Dendritic cell treated with granulocyte-macrophage colony-stimulating factor and Interleukin-4, amounts not matched to agents 40 ng/mL and 50 ng/mL, for 4 days (primary cell): ENCODE measurements around the gene KIRREL2.

Experiments
- H3K27ac Mint-ChIP-seq: one replicate; pipeline ENCODE4 v1.8.0; 2022; ENCODE audit warnings: mild to moderate bottlenecking, mixed read lengths
- H3K27me3 Mint-ChIP-seq: one replicate; pipeline ENCODE4 v1.8.0; 2022; ENCODE audit warnings: mild to moderate bottlenecking, mixed read lengths
- H3K36me3 Mint-ChIP-seq: one replicate; pipeline ENCODE4 v1.8.0; 2022; ENCODE audit warnings: low read depth, mixed read lengths
- H3K4me1 Mint-ChIP-seq: one replicate; pipeline ENCODE4 v1.8.0; 2022; ENCODE audit warnings: low read depth, mixed read lengths
- H3K4me3 Mint-ChIP-seq: one replicate; pipeline ENCODE4 v1.8.0; 2022; ENCODE audit warnings: mild to moderate bottlenecking, moderate library complexity, mixed read lengths
- H3K9me3 Mint-ChIP-seq: one replicate; pipeline ENCODE4 v1.8.0; 2022; ENCODE audit warnings: mixed read lengths
- intact Hi-C: fragments of 100-400 bp; cut with micrococcal nuclease; formaldehyde crosslinking; loops from one replicate; pipeline ENCODE4 v1.15.0; 2022

The KIRREL2 gene

GRCh38 chr19:35852029-35852780 is 4.5 kb upstream of the KIRREL2 start, which contains the start of gene NPHS1:
Gene NPHS1 (minus strand): TSS chr19:35852504. CDS start chr19:35851837, 667 bp downstream.
- Mint-ChIP-seq H3K36me3 (no peaks in the 10 kb centered on the region), H3K4me3 (no peak within 1 kb of the TSS), H3K27ac (no peak within 1 kb of the TSS), H3K27me3 (peaks cover 76% of the 10 kb centered on the region), H3K4me1 (peaks cover 5% of the 10 kb centered on the region), H3K9me3 (no peaks in the 10 kb centered on the region)
- intact Hi-C loops = no loop called here

GRCh38 chr19:35853038-35853756 is 3.5 kb upstream of the KIRREL2 start:
- Mint-ChIP-seq H3K27ac (no peak overlapping the region), H3K36me3 (no peaks in the 10 kb centered on the region), H3K9me3 (no peaks in the 10 kb centered on the region), H3K4me3 (no peak overlapping the region), H3K27me3 (peaks cover 78% of the 10 kb centered on the region), H3K4me1 (peaks cover 5% of the 10 kb centered on the region)
- intact Hi-C loops = no loop called here

- peaks cover 88% of the 10 kb centered on the region for H3K27me3 Mint-ChIP-seq
- H3K36me3 Mint-ChIP-seq = no peaks in the 10 kb centered on the region
- H3K9me3 Mint-ChIP-seq = no peaks in the 10 kb centered on the region
- no peak overlapping the region for H3K4me3 Mint-ChIP-seq
- no peak overlapping the region for H3K27ac Mint-ChIP-seq
- H3K4me1 Mint-ChIP-seq = peaks cover 14% of the 10 kb centered on the region
- intact Hi-C loops = no loop called here
These were observed 1.6 kb downstream of the KIRREL2 start for GRCh38 chr19:35858311-35858710.

- no peaks in the 10 kb centered on the region for H3K36me3 Mint-ChIP-seq
- intact Hi-C loops = no loop called here
- no peak overlapping the region for H3K4me3 Mint-ChIP-seq
- peaks cover 90% of the 10 kb centered on the region for H3K27me3 Mint-ChIP-seq
- H3K4me1 Mint-ChIP-seq = peaks cover 14% of the 10 kb centered on the region
- no peaks in the 10 kb centered on the region for H3K9me3 Mint-ChIP-seq
- no peak overlapping the region for H3K27ac Mint-ChIP-seq
These were observed 2.7 kb downstream of the KIRREL2 start for GRCh38 chr19:35859414-35859813.

- no peak overlapping the region for H3K27ac Mint-ChIP-seq
- intact Hi-C loops = no loop called here
- H3K4me1 Mint-ChIP-seq = peaks cover 14% of the 10 kb centered on the region
- no peak overlapping the region for H3K4me3 Mint-ChIP-seq
- peaks cover 90% of the 10 kb centered on the region for H3K27me3 Mint-ChIP-seq
- no peaks in the 10 kb centered on the region for H3K9me3 Mint-ChIP-seq
- no peaks in the 10 kb centered on the region for H3K36me3 Mint-ChIP-seq
These were observed 3.7 kb downstream of the KIRREL2 start for GRCh38 chr19:35860436-35860817.

GRCh38 chr19:35860818-35861639 is 4.3 kb downstream of the KIRREL2 start:
- Mint-ChIP-seq H3K4me1 (peaks cover 14% of the 10 kb centered on the region), H3K36me3 (no peaks in the 10 kb centered on the region), H3K27ac (no peak overlapping the region), H3K4me3 (no peak overlapping the region), H3K27me3 (peaks cover 92% of the 10 kb centered on the region), H3K9me3 (no peaks in the 10 kb centered on the region)
- intact Hi-C loops = no loop called here

GRCh38 chr19:35861640-35862160 is 5.0 kb downstream of the KIRREL2 start:
- peaks cover 92% of the 10 kb centered on the region for H3K27me3 Mint-ChIP-seq
- H3K4me3 Mint-ChIP-seq = no peak overlapping the region
- H3K4me1 Mint-ChIP-seq = peaks cover 13% of the 10 kb centered on the region
- no peaks in the 10 kb centered on the region for H3K36me3 Mint-ChIP-seq
- no peak overlapping the region for H3K27ac Mint-ChIP-seq
- H3K9me3 Mint-ChIP-seq = no peaks in the 10 kb centered on the region
- intact Hi-C loops = no loop called here

GRCh38 chr19:35862528-35862927 is 5.8 kb downstream of the KIRREL2 start:
- Mint-ChIP-seq H3K27me3 (peaks cover 90% of the 10 kb centered on the region), H3K36me3 (no peaks in the 10 kb centered on the region), H3K4me1 (peaks cover 9% of the 10 kb centered on the region), H3K9me3 (no peaks in the 10 kb centered on the region), H3K27ac (no peak overlapping the region), H3K4me3 (no peak overlapping the region)
- intact Hi-C loops = no loop called here

- intact Hi-C loops = no loop called here
- Mint-ChIP-seq H3K27me3 (peaks cover 90% of the 10 kb centered on the region), H3K27ac (no peak overlapping the region), H3K9me3 (no peaks in the 10 kb centered on the region), H3K4me1 (peaks cover 9% of the 10 kb centered on the region), H3K36me3 (no peaks in the 10 kb centered on the region), H3K4me3 (no peak overlapping the region)
These were observed 6.3 kb downstream of the KIRREL2 start for GRCh38 chr19:35863018-35863417.

- Mint-ChIP-seq H3K27ac (no peak within 1 kb of the TSS), H3K36me3 (no peaks in the 10 kb centered on the region)
These were observed 11.6 kb downstream of the KIRREL2 start, which contains the start of gene APLP1 for GRCh38 chr19:35868172-35868822. Gene APLP1 (plus strand): TSS chr19:35868574. CDS start chr19:35868637, 63 bp downstream.

GRCh38 chr19:35868823-35869326 is 12.2 kb downstream of the KIRREL2 start:
- intact Hi-C loops = no loop called here
- Mint-ChIP-seq H3K4me3 (peak overlapping the region; percentile 46), H3K27ac (no peak overlapping the region), H3K4me1 (peaks cover 22% of the 10 kb centered on the region), H3K9me3 (peaks cover 6% of the 10 kb centered on the region), H3K27me3 (peaks cover 73% of the 10 kb centered on the region), H3K36me3 (no peaks in the 10 kb centered on the region)

More at GRCh38 chr19:35868172-35868822, 11.6 kb downstream of the KIRREL2 start, which contains the start of gene APLP1:
- Mint-ChIP-seq H3K27me3 (peaks cover 78% of the 10 kb centered on the region), H3K9me3 (peaks cover 6% of the 10 kb centered on the region), H3K4me1 (peaks cover 22% of the 10 kb centered on the region), H3K4me3 (peak within 1 kb of the TSS; percentile 49)
- intact Hi-C loops = no loop called here

GRCh38 chr19:35869327-35870123 is 12.8 kb downstream of the KIRREL2 start:
- Mint-ChIP-seq H3K27ac (peak overlapping the region; percentile 49), H3K27me3 (peaks cover 70% of the 10 kb centered on the region), H3K4me3 (peak overlapping the region; percentile 65), H3K9me3 (peaks cover 6% of the 10 kb centered on the region), H3K36me3 (no peaks in the 10 kb centered on the region), H3K4me1 (peaks cover 22% of the 10 kb centered on the region)
- intact Hi-C loops = no loop called here
